Stimulated activated naive CD8-positive, alpha-beta T cell treated with anti-CD3 and anti-CD28 coated beads, Interleukin-15, Interleukin-2, amounts not matched to agents 100 U/mL and 50 U/mL, for 24 hours (primary cell): ENCODE data around the gene SLC39A7.

Source experiments
- ATAC-seq: fragments of 150-1000 bp; cut with Tn5 transposase; one replicate; pipeline ENCODE4 v1.10.0; 2021
- DNase-seq: peaks from one replicate; pipeline ENCODE4 v3.0.0; 2021

Gene SLC39A7

DNA sequence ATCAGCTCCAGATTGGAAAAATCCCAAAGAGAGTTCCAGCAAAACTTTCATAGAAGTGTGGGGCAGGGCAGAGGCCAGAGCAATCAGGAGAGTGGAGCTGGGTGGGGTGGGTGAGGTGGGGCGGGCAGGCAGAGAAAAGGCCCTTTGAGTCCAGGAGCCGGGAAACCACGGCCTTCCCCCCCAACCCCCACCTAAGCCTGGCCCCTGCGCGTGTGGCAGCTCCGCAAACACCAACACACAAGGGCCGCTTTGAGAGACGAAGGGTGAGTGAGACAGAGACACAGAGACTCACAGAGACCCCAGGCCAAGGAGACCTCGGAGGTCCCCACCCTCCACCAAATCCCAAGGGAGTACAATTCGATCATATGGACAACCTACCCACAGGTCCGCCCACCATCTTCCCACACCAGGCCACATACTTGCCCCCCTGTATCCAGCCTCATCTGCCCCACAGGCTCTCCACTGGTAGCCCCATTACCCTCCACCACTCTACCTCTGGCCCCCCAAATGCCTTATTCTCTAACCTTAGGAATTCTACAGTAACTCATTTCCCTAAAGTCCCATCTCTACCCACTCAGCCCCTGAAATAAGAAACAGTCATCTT lies 10.1 kb upstream of the SLC39A7 start:
- DNase-seq (no peak), ATAC-seq (no peak)

DNA sequence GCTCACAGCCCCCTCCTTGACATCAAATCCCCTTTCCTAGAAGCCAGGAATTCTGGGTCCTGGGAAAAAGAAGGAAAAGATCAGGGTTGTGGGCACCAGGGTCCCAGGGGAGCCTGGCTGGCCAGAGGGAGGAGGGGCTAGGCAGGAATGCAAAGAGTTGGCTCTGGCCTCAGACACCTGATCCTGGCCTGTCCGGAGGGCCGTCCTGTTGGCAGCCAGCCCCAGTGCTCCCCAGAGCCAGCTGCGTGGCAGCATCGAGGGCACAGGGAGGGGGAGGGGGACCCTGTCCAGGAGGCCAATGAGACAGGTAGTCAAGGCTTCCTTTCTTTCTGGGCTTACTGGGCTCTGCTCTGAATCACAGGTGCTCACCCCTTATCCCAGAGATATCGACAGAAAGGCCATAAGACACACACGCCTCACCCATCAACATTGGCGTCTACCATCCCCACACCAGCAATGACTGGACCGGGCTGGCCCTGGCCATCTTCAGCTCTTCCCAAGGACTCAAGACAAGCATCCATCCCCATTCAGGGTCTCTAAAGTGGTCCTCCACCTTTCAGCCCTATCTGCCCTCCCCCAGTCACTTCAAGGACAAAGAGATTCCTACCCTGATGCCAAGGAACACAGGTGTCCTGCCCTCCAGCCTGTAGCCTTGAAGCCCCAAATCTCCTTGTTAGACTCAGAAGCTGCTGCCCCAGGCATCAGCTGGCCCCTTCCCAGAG lies 9.1 kb upstream of the SLC39A7 start:
- no peak for DNase-seq
- no peak for ATAC-seq

DNA sequence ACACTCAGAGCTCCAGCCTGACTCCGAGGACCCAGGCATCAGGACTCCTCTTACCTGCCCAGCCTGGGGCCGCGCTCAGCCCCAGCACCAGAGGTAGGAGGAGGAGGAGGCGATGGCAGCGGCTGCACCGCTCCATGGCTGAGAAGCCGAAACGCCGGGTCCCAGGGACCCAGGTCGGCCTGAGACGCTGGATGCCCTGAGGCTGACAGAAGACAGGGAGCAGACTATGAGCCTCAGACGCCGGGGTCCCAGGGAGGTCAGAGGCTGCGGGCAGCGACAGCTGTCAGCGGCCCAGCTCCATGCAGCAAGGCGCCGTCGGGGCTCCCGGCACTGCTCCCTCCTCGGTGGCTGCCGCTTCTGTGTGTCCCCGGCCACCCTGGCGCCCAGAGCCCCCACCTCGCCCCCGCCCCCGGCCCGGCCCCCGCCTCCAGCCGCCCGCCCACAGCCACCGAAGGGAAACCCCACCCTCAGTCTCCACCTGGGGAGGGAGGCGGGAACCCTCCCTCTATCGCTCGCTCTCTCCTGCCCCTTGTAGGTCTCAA lies 8.5 kb upstream of the SLC39A7 start, which contains the start of gene COL11A2:
TSS of gene COL11A2 (minus strand) at position 363 of the 542 bp plus-strand sequence. CDS start at position 136, 227 bp downstream.
- no peak for ATAC-seq
- DNase-seq = no peak

DNA sequence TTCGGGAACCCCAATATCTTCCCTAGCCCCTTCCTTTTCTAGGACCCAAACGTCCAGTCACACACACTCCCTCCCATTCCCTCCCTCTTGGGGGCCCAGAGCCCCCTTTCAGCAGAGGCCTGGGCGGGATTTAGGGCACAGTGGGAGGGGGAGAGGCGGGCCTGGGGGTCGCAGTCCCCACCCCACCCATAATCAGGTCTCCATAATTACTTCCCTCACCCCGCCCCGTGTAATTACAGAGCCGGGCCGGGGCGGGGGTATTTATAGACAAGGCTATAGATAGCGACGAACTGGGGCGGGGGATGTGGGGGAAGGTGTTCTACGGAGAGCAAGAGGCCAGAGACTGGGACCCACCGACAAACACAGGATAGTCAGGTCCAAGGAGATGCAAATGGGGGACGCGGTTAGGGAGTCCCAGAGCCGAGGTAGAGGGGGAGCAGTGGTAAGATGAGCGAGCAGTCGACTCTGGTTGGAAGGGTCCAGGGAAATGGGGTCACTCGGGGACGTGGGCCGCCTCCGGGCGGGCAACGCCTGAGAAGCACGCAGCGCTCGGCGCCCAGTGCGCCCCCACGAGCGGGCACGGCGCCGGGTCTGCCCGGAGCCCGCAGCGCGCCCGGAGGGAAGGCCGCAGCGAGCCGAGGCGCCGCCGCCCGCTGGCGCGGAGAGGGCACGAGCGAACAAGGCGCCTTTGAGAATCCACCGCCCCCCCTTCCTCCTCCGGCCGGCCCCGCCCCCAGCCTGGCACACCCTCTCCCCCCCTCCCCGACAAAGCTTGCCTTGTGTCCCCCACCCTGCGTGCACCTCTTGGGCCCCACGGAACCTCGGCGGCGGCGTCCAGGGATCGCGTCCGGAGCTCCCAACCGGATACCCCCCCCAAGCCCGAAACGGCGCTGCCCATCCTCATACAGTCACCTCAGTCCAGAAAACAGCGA lies 7.7 kb upstream of the SLC39A7 start:
- ATAC-seq (no peak), DNase-seq (peak; percentile 35)

DNA sequence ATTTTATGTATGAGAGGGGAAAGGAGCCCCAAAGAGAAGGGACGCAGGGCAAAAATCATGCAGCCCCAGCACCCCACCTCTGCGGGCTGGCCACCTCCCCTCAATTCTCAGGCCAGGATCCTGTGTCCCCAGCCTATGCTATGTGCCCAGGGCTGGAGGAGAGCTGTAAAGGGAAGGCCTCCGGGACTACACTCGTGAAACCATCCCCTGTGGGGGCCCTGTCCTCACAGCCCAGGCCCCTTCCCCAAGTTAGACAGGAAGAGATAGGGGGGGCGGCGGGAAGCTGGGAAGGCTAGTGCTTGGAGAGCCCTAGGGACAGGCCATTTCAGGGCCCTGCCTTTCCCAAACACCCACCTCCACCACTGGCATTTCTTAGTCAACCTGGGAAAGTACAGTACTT lies 7.0 kb upstream of the SLC39A7 start:
- no peak for DNase-seq
- ATAC-seq = no peak

DNA sequence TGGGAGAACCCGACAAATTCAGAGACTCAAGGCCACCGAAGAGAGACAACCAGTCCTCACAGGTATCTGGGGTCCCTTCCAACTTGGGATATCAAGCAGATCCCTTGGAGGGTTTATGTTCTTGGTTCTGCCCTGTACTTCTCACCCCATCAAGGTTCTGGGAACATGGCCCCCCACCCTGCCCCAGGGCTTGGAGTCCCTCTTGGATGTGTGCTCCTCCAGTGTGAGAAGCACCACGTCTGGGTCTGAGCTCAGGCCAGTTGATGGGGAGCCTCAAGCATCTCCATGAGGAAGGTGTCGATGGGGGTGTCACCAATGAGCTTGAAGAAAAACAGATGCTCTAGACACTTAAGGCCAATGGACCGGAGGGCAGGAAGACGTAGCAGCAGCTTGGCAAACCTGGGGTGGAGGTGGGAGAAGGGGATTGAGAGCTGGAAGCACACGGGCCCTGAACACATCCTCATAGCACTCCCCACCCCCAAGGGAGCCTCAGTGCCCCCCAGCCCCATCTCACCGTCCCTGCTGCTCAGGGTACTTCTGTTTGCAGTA lies 6.2 kb upstream of the SLC39A7 start:
- DNase-seq (no peak), ATAC-seq (no peak)

DNA sequence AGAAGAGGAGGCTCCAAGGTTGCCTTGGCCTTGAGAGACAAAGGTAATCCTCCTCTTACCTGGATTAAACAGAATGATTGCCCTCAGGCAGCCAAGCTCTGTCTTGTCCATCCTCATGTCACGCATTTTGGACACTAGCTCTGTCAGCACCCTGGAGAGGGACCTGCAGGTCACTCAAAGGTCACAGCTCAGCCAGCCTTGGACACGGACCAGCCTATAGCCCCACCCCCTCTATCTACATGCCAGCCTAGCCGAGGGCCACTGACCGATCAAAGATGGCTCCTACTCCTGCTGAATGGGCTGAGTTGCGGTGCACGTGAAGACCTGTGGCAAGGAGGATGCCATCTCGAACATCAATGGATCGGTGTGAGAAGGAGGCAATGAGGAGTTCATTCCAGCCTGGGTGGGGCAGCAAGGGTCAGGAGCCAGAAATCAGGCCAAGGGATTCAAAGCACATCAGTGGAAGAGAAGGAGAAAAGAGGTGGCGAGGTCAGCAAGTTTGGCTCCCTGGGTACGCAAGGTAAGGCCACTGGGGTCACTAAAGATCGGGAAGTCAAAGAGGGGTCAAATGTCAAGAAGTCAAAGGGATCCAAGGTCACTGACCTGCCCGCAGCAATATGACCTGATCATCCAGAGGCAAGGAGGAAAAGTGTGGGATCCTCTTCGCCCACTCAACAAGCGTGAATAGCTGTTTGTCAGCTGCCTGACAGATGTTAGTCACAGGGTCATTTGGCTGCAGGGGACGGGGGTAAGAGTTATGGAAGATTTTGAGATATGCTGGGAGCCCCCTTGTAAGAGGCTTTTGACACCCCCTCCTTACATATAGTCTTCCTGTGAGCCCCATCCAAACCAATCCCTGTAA lies 5.1 kb upstream of the SLC39A7 start:
- DNase-seq (no peak), ATAC-seq (no peak)

DNA sequence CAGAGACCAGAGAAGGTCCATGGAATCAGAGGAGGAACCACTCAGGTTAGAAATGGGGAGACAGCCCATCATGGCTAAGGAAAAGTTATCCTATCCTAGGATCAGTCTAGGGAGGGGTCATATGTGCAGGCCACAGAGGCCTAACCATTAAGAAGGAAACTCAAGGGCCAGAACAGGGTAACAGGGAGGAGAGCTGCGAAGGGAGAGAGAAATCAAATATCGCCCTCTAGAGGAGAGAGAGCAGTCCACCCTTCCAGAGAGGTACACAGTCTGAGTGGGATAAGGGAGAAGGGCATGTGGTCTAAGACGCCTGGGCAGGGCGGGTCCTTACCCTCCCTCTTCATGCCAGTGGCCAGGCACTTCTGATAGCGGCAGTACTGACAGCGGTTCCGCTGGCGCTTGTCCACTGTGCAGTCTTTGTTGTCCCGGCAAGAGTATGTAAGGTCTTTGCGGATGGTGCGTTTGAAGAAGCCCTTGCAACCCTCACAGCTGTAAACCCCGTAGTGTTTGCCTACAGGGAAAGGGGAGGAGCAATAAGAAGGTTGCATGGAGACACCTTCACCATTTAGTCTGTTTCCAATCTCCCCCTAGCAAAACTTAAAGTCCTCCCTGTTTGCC lies 3.1 kb upstream of the SLC39A7 start:
- ATAC-seq = peak; percentile 58
- DNase-seq = peak; percentile 27

DNA sequence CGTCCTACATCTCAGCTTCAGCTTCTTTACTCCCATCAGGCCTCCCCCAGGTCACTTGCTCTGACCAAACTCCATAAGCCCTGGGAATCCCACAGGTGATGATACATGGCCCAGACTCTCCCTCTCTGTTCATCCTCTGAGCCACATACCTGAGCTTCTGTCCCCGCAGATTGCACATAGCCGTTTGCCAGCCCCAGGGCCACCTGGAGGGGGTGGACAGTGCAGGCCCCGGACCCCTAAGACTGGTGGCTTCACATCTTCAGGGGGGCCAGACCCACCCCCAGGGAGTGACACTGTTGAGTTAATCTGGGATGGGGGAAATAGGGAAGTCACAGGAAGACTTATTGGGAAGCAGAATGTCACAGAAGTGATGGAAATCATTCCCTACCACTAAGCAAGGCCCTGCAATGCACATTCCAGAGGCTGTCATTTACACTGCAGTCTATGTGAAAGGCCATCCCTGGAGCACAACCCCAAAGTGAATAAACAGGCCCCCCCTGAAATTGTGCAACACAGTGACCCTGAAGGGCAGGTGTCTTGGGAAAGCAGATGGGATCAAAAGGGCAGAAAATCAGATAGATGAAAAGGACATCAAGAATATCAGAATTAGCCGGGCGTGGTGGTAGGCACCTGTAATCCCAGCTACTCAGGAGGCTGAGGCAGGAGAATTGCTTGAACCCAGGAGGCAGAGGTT lies 2.4 kb upstream of the SLC39A7 start:
- DNase-seq (no peak), ATAC-seq (no peak)

DNA sequence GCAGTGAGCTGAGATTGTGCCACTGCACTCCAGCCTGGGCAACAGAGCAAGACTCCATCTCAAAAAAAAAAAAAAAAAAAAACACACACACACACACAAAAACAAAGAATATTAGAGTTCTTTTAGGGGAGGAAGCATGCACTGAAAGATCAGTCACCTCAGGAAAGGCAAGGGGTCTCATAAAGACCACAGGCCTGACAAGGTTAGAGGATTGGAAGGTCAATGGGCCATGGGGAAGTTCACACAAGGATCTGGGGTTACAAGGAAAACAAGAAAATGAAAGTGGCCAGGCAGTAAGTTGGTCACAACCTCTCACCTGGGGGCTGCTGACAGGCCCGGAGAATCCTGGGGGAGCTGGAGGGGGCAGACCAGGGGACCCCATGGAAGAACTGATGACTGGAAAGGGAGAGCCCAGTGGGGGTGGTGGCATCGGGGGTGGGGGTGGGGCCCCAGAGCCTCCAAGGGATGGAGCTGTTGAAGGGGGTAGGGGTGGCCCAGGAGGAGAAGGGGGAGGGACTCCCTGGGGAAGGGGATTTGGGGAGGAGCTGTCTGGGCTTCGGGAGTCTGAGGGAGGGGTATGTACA lies 1.7 kb upstream of the SLC39A7 start:
- DNase-seq = no peak
- ATAC-seq = no peak

DNA sequence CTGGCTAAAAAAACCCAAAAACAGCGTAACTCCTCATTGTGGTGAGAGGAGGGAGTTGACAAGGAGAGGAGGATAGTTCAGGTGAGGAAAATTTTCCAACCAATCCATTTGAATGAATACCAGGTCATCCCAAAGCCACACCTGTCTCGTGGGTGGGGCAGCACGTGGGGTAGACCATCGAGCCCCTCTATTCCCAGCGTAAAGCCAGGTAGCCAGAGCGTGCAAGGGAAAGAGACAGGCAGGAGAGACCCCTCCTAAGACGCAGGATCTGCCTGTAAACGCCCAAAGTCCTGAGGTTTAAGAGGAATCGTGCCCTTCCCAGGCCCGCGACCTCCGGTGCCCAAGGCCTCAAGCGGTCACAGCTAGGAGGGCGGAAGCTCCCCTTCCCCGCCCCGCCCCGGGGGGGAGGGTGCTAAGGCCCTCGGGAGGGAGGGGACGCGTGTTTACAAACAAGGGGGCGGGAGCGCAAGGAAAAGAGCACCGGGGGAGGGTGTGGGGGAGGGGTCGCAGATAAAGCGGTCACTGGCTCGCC lies 914 bp upstream of the SLC39A7 start:
- DNase-seq (peak; percentile 79), ATAC-seq (peak; percentile 38)

DNA sequence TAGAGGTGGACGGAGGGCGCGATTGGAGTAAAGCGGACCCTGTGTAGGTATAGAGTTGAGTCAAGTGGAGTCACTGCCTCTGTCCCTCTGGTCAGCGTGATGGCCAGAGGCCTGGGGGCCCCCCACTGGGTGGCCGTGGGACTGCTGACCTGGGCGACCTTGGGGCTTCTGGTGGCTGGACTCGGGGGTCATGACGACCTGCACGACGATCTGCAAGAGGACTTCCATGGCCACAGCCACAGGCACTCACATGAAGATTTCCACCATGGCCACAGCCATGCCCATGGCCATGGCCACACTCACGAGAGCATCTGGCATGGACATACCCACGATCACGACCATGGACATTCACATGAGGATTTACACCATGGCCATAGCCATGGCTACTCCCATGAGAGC lies 479 bp downstream of the SLC39A7 start:
- no peak for DNase-seq
- ATAC-seq = no peak

DNA sequence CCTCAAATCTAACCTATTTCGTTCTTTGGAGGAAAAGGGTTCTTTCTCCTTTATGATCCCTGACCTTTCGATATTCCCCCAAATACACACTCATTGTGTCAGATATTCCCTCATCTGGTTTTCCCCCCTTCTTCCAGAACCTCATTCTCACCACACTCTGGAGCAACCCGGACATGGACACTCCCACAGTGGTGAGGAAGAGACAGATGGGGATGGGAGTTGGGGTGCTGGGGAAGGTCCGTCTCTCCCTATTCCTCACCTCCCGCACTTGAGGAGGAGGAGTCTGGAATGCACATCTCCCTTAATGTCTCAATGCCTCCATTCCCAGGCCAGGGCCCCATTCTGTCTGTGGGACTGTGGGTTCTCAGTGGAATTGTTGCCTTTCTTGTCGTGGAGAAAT lies 1.3 kb downstream of the SLC39A7 start:
- no peak for ATAC-seq
- DNase-seq = no peak

DNA sequence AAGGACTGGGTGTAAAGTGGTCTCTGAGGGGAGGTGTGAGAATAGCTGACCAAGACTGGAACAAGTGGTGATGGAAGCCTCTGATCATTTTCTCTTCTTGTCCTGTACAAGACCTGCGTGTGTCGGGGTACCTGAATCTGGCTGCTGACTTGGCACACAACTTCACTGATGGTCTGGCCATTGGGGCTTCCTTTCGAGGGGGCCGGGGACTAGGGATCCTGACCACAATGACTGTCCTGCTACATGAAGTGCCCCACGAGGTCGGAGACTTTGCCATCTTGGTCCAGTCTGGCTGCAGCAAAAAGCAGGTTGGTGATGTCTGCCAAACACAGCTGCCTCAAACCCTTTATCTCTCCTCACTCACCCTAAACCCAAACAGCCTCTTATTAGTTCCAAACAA lies 2.1 kb downstream of the SLC39A7 start:
- no peak for ATAC-seq
- no peak for DNase-seq

DNA sequence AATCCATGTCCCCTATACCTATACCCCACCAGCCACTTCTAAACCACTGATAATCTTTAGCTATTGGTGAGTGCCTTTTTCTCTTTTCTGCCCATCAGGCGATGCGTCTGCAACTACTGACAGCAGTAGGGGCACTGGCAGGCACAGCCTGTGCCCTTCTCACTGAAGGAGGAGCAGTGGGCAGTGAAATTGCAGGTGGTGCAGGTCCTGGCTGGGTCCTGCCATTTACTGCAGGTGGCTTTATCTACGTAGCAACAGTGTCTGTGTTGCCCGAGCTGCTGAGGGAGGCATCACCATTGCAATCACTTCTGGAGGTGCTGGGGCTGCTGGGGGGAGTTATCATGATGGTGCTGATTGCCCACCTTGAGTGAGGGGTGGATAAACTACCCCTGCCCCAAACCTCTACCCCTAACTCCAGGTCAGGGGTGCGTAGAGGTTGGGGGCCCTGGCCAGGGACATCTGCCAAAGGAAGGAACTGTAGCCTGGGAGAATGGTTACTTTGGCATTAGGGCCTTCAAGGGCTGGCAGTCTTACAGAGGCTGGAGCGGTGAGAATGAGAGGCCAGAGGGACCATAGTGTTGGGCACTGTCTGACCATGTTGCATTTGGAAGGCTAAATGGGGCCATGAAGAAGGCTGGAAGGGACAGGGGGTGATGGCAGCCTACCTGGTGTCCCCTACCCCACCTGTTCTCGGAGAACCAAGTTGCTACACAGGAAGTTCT lies 2.9 kb downstream of the SLC39A7 start:
- DNase-seq (no peak), ATAC-seq (no peak)

DNA sequence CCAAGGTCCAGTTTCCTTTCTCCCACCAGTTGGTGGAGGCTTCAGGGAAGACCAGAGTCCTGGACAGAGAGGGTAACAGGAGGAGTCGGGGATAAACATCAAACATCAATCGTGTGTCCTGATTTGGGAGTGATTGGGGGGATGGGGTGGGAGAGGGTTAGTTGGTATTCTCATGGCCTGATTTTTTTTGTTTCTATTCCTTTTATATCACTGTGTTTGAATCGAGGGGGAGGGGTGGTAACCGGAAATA lies 3.4 kb downstream of the SLC39A7 start:
- no peak for ATAC-seq
- no peak for DNase-seq

DNA sequence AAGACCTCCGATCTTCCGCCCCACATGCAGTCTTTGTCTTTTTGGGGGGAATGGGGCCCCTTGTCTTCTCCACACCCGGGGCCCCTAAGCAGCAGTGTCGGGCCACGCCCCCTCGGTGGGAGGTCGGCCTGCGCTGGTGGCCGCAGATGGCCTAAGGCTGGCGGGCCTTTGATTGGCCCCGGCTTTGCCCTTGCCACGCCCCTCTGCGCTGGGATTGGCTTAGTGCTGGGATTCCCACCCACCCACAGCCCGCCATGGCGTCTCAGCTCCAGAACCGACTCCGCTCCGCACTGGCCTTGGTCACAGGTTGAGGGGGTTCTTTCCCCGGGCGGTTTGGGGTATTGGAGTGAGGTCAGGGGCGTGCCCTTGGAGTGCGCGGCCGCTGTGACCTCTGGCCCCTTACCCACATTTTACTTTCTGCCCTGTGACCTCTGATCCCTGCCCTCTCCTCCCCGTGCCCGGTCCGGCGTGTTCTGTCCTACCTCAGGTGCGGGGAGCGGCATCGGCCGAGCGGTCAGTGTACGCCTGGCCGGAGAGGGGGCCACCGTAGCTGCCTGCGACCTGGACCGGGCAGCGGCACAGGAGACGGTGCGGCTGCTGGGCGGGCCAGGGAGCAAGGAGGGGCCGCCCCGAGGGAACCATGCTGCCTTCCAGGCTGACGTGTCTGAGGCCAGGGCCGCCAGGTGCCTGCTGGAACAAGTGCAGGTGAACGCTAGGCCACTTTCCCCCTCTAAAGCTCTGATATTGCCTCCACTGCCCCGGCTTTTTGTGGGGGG lies 3.9 kb downstream of the SLC39A7 start, which contains the start of gene HSD17B8:
TSS of gene HSD17B8 (plus strand) at position 241 of the 776 bp plus-strand sequence. CDS start at position 255, 14 bp downstream.
- DNase-seq = peak; percentile 98
- ATAC-seq = peak; percentile 45
